ENCODE data around the gene RHBDL1. TPM values are rescaled to one million over a fixed set of nuclear protein-coding genes. Genes with fewer than 3 reads are reported as not detected.

The RHBDL1 gene
- total RNA-seq, 2 donors from 2014 or later: 0.67 to 1.3 TPM

GRCh38 chr16:658679-659571, 16.5 kb upstream of the RHBDL1 start:
- no peaks in the 10 kb centered on the region for H3K9me3 ChIP-seq
- no peak for TF ChIP-seq CTCF (IDR thresholded peaks at IDR 0.05)
- no peak overlapping the region for H3K4me3 ChIP-seq
- H3K36me3 ChIP-seq: no peaks in the 10 kb centered on the region
- H3K27ac ChIP-seq: no peak overlapping the region
- no peaks in the 10 kb centered on the region for H3K27me3 ChIP-seq
- DNase-seq (ENCODE audit: low spot score): no peak
- H3K4me1 ChIP-seq: peaks cover 0 to 14% of the 10 kb centered on the region in 2 donors

GRCh38 chr16:659618-660017, 15.9 kb upstream of the RHBDL1 start:
- no peak for DNase-seq (ENCODE audit: low spot score)
- H3K27ac ChIP-seq: no peak overlapping the region
- no peaks in the 10 kb centered on the region for H3K9me3 ChIP-seq
- no peaks in the 10 kb centered on the region for H3K36me3 ChIP-seq
- peaks cover 0 to 14% of the 10 kb centered on the region in 2 donors for H3K4me1 ChIP-seq
- no peaks in the 10 kb centered on the region for H3K27me3 ChIP-seq
- no peak for TF ChIP-seq CTCF (IDR thresholded peaks at IDR 0.05)
- H3K4me3 ChIP-seq: no peak overlapping the region

- Histone ChIP-seq H3K27ac (peak overlapping the region; percentile 68 to 78), H3K36me3 (no peaks in the 10 kb centered on the region), H3K4me3 (peak overlapping the region in 1 of 2 donors; percentile 39), H3K27me3 (no peaks in the 10 kb centered on the region), H3K9me3 (no peaks in the 10 kb centered on the region), H3K4me1 (peaks cover 0 to 14% of the 10 kb centered on the region in 2 donors)
- no peak for TF ChIP-seq CTCF (IDR thresholded peaks at IDR 0.05)
- no peak for DNase-seq (ENCODE audit: low spot score)
Observed at GRCh38 chr16:660132-660458, 15.4 kb upstream of the RHBDL1 start.

- H3K9me3 ChIP-seq: no peaks in the 10 kb centered on the region
- peak; percentile 47 to 70 for TF ChIP-seq CTCF (IDR thresholded peaks at IDR 0.05)
- peaks cover 0 to 14% of the 10 kb centered on the region in 2 donors for H3K4me1 ChIP-seq
- H3K36me3 ChIP-seq: no peaks in the 10 kb centered on the region
- H3K27me3 ChIP-seq: no peaks in the 10 kb centered on the region
- DNase-seq (ENCODE audit: low spot score): peak; percentile 89
- H3K27ac ChIP-seq: peak overlapping the region; percentile 68 to 78
- H3K4me3 ChIP-seq: peak overlapping the region in 1 of 2 donors; percentile 39
Observed at GRCh38 chr16:660459-661183, 14.8 kb upstream of the RHBDL1 start.

GRCh38 chr16:661184-661821, 14.2 kb upstream of the RHBDL1 start:
- DNase-seq (ENCODE audit: low spot score): no peak
- Histone ChIP-seq H3K4me3 (peak overlapping the region in 1 of 2 donors; percentile 25), H3K9me3 (no peaks in the 10 kb centered on the region), H3K27me3 (no peaks in the 10 kb centered on the region), H3K27ac (peak overlapping the region; percentile 39 to 72), H3K36me3 (no peaks in the 10 kb centered on the region), H3K4me1 (peaks cover 0 to 14% of the 10 kb centered on the region in 2 donors)
- no peak for TF ChIP-seq CTCF (IDR thresholded peaks at IDR 0.05)

Data from right atrium auricular region (tissue), 2 donors.